ENCODE data around the gene CRNKL1.
"Not testable (repeated sequence)": the region's sequence is repeated elsewhere in the genome, so short reads cannot be mapped to it uniquely, and the experiment has no call there.

Gene CRNKL1

DNA sequence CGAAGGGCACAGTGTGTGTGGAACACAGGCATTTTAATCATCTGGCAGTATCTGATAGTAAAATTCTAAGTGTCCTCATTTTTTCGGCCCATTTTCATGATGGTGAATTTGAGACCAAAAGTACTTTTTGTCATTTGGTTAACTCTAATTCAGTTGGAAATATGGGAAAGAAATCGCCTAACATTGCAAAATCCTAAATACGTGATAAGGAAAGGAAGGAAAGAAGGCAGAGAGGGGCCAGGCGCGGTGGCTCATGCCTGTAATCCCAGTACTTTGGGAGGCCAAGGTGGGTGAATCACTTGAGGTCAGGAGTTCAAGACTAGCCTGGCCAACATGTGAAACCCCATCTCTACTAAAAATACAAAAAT lies 48.3 kb downstream of the CRNKL1 start:
- DNase-seq, result not testable (repeated sequence)

DNA sequence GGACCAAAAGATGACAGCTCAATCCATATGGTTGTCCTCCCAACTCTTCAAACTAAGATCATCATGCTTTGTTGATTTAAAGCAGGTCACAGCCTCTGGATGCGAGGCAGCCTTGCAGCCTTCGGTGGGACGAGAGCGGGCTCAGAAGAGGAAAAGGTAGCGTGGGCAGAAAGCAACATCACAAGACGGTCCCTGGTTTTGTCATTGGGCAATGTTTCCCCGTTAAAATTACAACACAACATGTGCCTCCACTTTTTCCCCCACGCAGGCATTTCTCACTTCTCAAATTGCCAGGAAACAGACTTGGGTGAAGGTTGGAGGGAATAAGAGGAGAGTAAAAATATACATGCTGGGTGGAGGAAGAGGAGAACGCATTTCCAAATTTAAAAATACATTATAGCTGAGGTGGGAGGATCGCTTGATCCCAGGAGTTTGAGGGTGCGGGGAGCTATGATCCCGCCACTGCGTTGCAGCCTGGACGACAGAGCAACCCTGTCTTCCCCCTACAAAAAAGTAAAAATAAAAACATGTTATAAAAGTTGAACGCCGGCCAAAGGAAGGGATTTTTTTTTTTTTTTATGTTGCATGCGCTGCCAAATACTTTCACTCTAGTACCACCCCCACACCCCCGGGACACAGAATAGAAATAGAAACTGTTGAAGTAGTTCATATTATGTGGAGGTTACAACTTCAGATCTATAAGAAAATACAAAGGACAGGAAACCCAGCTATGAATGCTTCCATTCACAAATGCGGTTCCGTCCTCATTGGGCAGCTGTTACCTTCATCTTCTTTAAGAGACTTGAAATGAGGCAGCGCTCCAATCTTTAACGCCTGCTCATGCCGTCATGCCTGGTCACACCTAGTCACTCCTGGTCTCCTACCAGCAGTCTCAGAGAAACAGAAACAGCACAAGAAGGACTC lies 49.0 kb downstream of the CRNKL1 start:
- peak; percentile 12 for DNase-seq

GRCh38 chr20:20002101-20002998 lies 49.9 kb downstream of the CRNKL1 start:
- no peak for DNase-seq

DNA sequence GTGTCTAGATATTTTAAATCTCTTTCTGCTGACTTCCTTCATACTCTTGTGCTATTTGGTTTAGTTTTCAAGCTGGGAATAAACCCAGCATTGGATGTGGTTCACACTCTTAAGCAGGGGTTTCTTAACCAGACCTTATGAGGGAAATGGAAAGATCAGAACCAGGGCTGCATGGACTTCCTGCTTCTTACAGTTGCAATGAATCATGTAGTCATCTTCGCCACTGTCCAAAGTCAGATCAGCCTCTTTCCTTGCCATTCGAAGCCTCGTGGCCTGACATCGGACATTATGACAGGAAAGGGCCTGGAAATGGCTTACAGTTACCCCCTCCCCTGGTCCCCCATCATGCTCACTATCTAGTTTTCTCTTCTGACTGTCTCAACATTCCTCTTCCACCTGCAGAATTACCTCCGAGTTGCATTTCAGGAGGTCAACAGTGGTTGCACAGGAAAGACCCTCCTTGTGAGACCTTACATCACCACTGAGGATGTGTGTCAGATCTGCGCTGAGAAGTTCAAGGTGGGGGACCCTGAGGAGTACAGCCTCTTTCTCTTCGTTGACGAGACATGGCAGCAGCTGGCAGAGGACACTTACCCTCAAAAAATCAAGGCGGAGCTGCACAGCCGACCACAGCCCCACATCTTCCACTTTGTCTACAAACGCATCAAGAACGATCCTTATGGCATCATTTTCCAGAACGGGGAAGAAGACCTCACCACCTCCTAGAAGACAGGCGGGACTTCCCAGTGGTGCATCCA lies 51.9 kb downstream of the CRNKL1 start:
- no peak for DNase-seq

DNA sequence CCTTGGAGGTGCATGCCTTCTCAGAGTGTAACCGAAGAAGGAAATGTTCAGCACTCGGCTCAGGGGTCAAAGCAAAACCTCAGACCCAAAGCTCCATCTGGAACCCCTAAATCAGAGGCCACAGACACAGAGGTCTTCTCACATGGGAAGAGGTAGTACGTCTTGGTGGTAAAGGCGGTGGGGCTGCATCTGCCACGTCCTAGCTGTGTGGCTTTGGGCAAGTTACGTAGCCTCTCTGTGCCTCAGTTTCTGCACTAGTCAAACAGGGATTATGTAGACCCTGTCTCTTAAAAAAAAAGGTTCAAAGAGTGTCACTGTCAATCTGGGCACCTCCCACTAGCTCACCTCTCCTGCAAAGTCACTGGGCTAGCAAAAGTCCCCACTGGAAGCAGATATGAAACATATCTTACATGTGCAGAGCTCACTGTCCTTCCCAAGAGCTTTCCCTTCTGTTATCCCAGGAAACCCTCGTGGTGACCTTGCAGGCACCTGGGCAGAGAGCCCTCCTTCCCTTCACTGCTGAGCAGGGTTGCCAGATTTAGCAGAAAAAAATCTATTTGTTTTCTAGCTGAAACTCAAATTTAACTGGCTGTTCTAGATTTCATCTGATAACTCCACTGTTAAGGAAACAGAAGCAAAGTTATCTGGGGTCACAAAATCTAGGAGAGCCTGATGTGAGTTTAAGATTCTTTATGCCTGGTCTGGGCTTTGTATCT lies 53.1 kb downstream of the CRNKL1 start:
- DNase-seq, result no peak

GRCh38 chr20:19996917-19997316 lies 55.3 kb downstream of the CRNKL1 start:
- no peak for DNase-seq

DNA sequence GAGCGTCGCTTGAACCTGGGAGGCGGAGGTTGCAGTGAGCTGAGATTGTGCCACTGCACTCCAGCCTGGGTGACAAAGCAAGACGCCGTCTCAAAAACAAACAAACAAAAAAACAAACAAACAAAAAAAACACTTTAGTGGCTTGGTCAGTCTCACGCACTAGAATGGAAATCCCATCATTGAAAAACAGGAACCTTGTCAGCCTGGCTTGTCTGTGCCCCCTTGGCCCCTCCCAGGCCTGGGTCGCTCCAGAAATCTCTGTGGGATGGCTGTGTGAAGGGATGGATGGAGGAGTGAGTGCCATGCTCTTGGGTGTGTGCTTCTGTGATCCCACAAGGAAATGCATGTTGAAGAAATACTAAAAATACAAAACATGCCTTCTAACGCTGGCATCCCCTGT lies 56.0 kb downstream of the CRNKL1 start:
- no peak for DNase-seq

DNA sequence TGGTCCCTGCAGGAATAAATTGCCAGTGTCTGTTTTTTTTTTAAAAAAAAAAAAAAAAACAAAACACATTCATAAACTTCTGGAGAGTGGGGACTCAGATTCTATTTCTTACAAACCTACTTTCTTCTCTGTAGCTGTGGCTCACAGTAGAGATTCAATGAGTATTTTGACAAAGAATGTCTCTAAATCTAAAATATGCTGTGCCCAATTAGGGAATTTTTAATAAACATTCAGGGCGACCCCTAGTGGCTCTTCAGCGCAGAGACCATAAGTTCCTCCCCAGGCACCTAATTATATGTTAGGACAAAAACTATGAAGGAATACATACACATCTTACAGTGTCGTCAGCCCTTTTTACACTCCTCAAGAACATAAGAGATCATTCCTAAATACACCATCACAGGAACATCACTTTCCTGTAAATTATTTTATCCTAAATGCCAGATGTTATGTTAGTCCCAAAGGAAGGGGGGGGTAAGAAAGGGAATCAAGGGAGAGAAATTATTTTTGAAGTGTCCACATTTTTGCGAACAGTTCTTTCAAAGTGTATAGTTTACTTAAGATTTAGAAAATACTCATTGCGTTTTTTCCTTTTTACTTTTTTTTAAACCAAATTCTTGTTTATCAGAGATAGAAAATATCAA lies 56.9 kb downstream of the CRNKL1 start:
- DNase-seq, result peak; percentile 36

DNA sequence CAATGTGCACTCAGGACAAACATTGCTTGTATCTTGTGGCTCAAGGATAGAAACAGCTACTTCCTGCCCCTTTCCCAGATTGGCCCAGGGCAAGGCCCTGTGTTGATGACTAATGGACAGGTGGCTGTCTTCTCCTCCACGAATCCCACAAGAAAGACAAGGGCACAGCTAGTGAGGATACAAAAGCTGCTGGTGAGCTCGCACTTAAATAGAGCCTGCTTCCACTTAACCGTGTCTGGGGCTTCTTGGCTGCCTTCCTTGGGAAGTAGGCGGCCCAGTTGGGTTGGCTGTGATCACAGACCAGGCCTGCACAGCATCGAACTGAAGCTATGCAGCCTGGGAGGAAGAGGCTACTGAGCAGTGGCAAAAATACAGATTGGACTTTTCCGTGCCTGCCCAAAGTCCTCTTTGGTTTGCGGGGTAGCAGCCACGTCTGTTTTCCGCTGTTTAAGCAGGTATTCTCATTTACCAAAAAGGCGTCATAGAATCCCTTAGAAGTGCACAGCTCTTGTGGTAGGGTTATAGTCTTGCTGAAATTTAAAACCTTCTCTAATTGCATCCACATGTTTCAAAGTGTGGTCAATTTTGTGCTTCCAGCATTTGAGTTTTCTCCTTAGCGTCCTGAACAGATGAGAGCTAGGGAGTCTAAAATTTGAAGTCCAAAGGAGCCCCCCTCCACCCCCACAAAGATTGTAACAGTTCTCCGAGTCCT lies 58.2 kb downstream of the CRNKL1 start:
- no peak for DNase-seq

- no peak for DNase-seq
Measured at GRCh38 chr20:19992996-19993908, 59.0 kb downstream of the CRNKL1 start.

DNA sequence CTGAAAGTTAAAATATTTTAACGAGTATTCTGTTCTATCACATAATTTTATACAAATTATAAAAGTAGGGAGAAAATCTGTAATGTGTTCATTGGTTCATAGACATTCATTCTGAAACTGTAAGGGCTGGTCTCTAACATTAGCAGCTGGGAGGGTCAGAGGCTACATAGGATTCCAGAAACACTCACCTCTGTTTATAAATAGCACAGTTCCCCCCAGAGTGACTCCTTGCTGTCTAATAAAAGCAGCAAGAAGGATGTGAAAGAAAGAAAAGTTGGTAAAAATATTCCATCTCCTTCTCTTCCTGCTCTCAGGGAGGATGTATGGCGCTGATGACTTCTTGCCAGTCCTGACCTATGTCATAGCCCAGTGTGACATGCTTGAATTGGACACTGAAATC lies 60.4 kb downstream of the CRNKL1 start:
- no peak for DNase-seq

DNA sequence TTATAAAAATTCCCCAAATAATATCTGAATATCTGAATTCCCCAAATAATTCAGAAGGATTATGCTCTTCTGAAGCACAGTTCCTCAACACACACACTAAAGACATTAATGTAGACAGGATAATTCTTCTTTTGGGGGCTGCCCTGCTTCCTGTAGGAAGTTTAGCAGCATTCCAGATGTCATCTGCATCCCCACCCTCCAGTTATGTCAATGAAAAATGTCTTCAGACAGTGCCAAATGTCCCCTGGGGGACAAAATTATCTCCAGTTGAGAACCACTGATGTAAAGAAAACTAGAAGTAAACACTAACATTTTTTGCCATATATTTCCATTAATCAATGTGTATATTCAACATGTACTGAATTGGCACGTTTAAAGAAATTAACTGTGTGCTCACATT lies 61.0 kb downstream of the CRNKL1 start:
- no peak for DNase-seq

DNA sequence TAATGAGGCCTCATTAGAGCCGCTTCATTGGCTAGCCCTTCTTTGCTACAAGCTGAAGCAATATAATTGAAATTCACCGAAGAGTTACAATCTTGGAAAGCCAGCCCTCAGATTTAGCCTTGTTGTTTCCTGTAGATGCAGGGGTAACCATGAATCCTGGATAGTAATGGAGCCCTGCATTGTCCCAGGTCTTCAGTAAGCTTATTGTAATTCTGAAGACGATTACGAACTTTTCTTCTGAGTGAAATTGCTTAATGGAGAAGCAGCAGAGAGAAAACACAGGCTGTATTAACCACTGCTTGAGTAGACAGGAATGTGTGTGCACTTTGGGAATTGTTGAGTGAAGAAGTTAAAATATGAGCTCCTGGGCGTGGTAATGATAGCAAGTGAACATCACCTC lies 61.4 kb downstream of the CRNKL1 start:
- no peak for DNase-seq

- DNase-seq, result no peak
Measured at GRCh38 chr20:19987046-19987445, 65.2 kb downstream of the CRNKL1 start.

GRCh38 chr20:19986419-19986818 lies 65.8 kb downstream of the CRNKL1 start:
- no peak for DNase-seq

Data from stimulated activated CD4-positive, alpha-beta T cell treated with anti-CD3 and anti-CD28 coated beads, Interleukin-4, amount 100 ng/mL, for 24 hours (primary cell).